K562 (cell line): Measurements from ENCODE around the gene EVI5L. TPM values are rescaled to one million over a fixed set of nuclear protein-coding genes. Genes with fewer than 3 reads are reported as not detected.

Source experiments
- ATAC-seq: fragments of 200-7000 bp; cut with Tn5 transposase; 3 replicates; pipeline ENCODE4 v1.9.1; 2020; ENCODE audit warnings: moderate library complexity
- BruUV-seq: library from RNA; stranded (reverse); fragments of 400-500 nt; replicated peaks from 2 replicates; lab custom pipeline; 2021; lab: Mats Ljungman, UMichigan
- CTCF ChIA-PET: fragments of 300-600 bp; formaldehyde crosslinking; extraction: SDS; loops from one replicate; lab custom pipeline; 2021; ENCODE audit warnings: low intra/inter-chr PET ratio; lab: Yijun Ruan, JAX
- POLR2A ChIA-PET: fragments of 300-600, 350-650 bp; sonication (Branson Sonifier 250); formaldehyde crosslinking; extraction: SDS; loops from one replicate; lab custom pipeline; 2021; ENCODE audit warnings: antibody characterized with exemption, inconsistent platforms; lab: Yijun Ruan, JAX
- DNase-seq, 4 experiments: peaks; one replicate each; pipeline versions ENCODE4 v3.0.0 to v3.0.0-alpha.2; 2011 to 2018; ENCODE audit warnings: low spot score in 3 of 4, mixed read lengths in 3 of 4; ENCODE audit errors: extremely low read depth in 1 of 4
- FAIRE-seq: peaks from 2 replicates; lab custom pipeline; 2011; peaks lifted over from hg19 to GRCh38; lab: Jason Lieb, UNC
- H2AFZ ChIP-seq: 2 replicates; pipeline ENCODE4 v1.6.0; 2011; ENCODE audit warnings: low read depth, low read length, control low read depth, inconsistent platforms
- H3K27ac ChIP-seq: fragments of 200-600 bp; 3 replicates; pipeline ENCODE4 v1.8.0; 2011; ENCODE audit warnings: low read depth, mild to moderate bottlenecking, control low read depth, inconsistent platforms, low read length, moderate library complexity, mixed read lengths; ENCODE audit errors: extremely low read depth
- H3K27me3 ChIP-seq, 2 experiments: fragments of 300-600 bp in 1 of 2; 2 replicates in 1 of 2; 3 replicates in 1 of 2; pipeline versions ENCODE4 v1.6.0 to v1.8.0; 2011; ENCODE audit warnings: inconsistent platforms in 2 of 2, low read length in 2 of 2, mild to moderate bottlenecking in 1 of 2, mixed read lengths in 1 of 2, moderate library complexity in 1 of 2; ENCODE audit not compliant: control insufficient read depth in 2 of 2, insufficient read depth in 2 of 2
- H3K36me3 ChIP-seq: fragments of 300-600 bp; 3 replicates; pipeline ENCODE4 v1.8.0; 2011; ENCODE audit warnings: mild to moderate bottlenecking, low read length, inconsistent platforms; ENCODE audit not compliant: control insufficient read depth, insufficient read depth
- H3K4me1 ChIP-seq, 2 experiments: fragments of 200-600 bp in 1 of 2; replicated peaks in 1 of 2; 2 replicates in 1 of 2; 3 replicates in 1 of 2; pipeline versions ENCODE4 v1.5.1 to v1.8.0; 2011; ENCODE audit warnings: inconsistent platforms in 2 of 2, low read length in 2 of 2, mild to moderate bottlenecking in 1 of 2, mixed read lengths in 1 of 2, moderate library complexity in 1 of 2; ENCODE audit not compliant: control insufficient read depth in 2 of 2, insufficient read depth in 2 of 2
- H3K4me2 ChIP-seq: 2 replicates; pipeline ENCODE4 v1.6.1; 2011; ENCODE audit warnings: low read length, control low read depth, inconsistent platforms, mixed read lengths; ENCODE audit not compliant: insufficient read depth
- H3K4me3 ChIP-seq: fragments of 200-600 bp; sonication (generic), shearing (Covaris generic); 2 replicates; pipeline ENCODE4 v1.5.1; 2016; ENCODE audit warnings: control low read depth, inconsistent platforms
- H3K79me2 ChIP-seq: fragments of 200-600 bp; 3 replicates; pipeline ENCODE4 v1.8.0; 2011; ENCODE audit warnings: low read length, inconsistent platforms; ENCODE audit not compliant: control insufficient read depth, insufficient read depth
- H3K9ac ChIP-seq, 2 experiments: 2 replicates each; pipeline versions ENCODE4 v1.6.0 to v1.6.1; 2011; ENCODE audit warnings: low read depth in 2 of 2, low read length in 2 of 2, control low read depth in 1 of 2, inconsistent platforms in 1 of 2, mild to moderate bottlenecking in 1 of 2, mixed read lengths in 1 of 2; ENCODE audit not compliant: insufficient read depth in 1 of 2
- H3K9me1 ChIP-seq: one replicate; pipeline ENCODE4 v1.6.0; 2011; ENCODE audit warnings: inconsistent platforms, mild to moderate bottlenecking, low read length, moderate library complexity; ENCODE audit not compliant: control insufficient read depth, insufficient read depth
- H3K9me3 ChIP-seq: replicated peaks from 2 replicates; pipeline ENCODE4 v1.5.1; 2011; ENCODE audit warnings: low read depth, low read length, inconsistent platforms; ENCODE audit not compliant: control insufficient read depth, insufficient read depth
- H4K20me1 ChIP-seq: replicated peaks from 2 replicates; pipeline ENCODE4 v1.6.1; 2011; ENCODE audit warnings: low read length, inconsistent platforms, mixed read lengths; ENCODE audit not compliant: control insufficient read depth, insufficient read depth
- BCOR ChIP-seq: fragments of 450-650 bp; IDR thresholded peaks from 2 replicates; pipeline ENCODE4 v1.6.1; 2016
- CREM ChIP-seq: IDR thresholded peaks from 2 replicates; pipeline ENCODE4 v1.6.1; 2014; ENCODE audit warnings: antibody characterized with exemption, low read depth
- KDM1A ChIP-seq, 2 experiments: fragments of 450-650 bp; IDR thresholded peaks; 2 replicates each; pipeline ENCODE4 v1.6.1; 2016; ENCODE audit warnings: mild to moderate bottlenecking in 2 of 2
- MCM5 ChIP-seq: fragments of 450-650 bp; IDR thresholded peaks from 2 replicates; pipeline ENCODE4 v1.6.1; 2016; ENCODE audit warnings: low read depth
- RBM25 ChIP-seq: fragments of 200-400 bp; formaldehyde crosslinking; IDR thresholded peaks from 2 replicates; pipeline ENCODE4 v1.6.1; 2018; ENCODE audit warnings: low read length, low read depth, moderate library complexity; ENCODE audit not compliant: severe bottlenecking
- TAF7 ChIP-seq: fragments of 450-650 bp; IDR thresholded peaks from 2 replicates; pipeline ENCODE4 v1.6.1; 2016; ENCODE audit warnings: missing genetic modification characterization, missing compliant biosample characterization
- ZNF121 ChIP-seq: sonication (generic); formaldehyde crosslinking; conservative IDR thresholded peaks from 2 replicates; pipeline ENCODE4 v1.8.0; 2022; ENCODE audit warnings: missing genetic modification reagents
- ZNF146 ChIP-seq: IDR thresholded peaks from one replicate; pipeline ENCODE4 v1.6.1; 2018; ENCODE audit warnings: missing compliant biosample characterization; ENCODE audit not compliant: unreplicated experiment
- WGBS: fragments of 100-300 bp; shearing (Covaris generic); methylation state at CpG from one replicate; pipeline ENCODE4 v1.1.6; 2016; ENCODE audit warnings: low coverage, mixed read lengths; ENCODE audit not compliant: insufficient coverage; ENCODE audit errors: missing lambda C conversion rate; 5-methylcytosine and 5-hydroxymethylcytosine counted together
- in situ Hi-C: fragments of 300-500 bp; cut with MboI; formaldehyde crosslinking; loops from 4 replicates; pipeline ENCODE4 v1.15.0; 2018; ENCODE audit warnings: inconsistent platforms, mixed read lengths
- intact Hi-C: fragments of 100-400 bp; cut with micrococcal nuclease; formaldehyde crosslinking; loops from 2 replicates; pipeline ENCODE4 v1.14.2; 2022
- polyA plus RNA-seq, 8 experiments: library from polyadenylated mRNA; depleted of rRNA in 4 of 8; stranded (reverse) in 5 of 8; unstranded in 3 of 8; fragments of >200 nt; fragmentation: Nextera tagmentation in 2 of 8; fragmentation: Illumina TruSeq in 1 of 8; extraction: Ambion mirVana in 2 of 8; extraction: Trizol in 1 of 8; gene quantifications; 2 replicates each; pipeline versions ENCODE4 v1.2.1 to v1.2.3, GENCODE V29; 2011 to 2014; ENCODE audit warnings: inconsistent platforms in 1 of 8, missing spikeins in 1 of 8
- total RNA-seq, 7 experiments: library from RNA; depleted of rRNA in 6 of 7; stranded (reverse); fragments of >200 nt in 6 of 7; fragmentation: Illumina TruSeq in 2 of 7; extraction: Trizol in 2 of 7; gene quantifications; 2 replicates each; pipeline versions ENCODE4 v1.2.1 to v1.2.3, GENCODE V29; 2011 to 2021; ENCODE audit warnings: low replicate concordance in 1 of 7

The EVI5L gene
- total and polyA plus RNA-seq, 9 of the 15 experiments (the other 6 are each of a cell fraction or from before 2014, with no cell fraction given), result 0.69 to 1.8 (median 1.2) TPM; not detected in 2

DNA sequence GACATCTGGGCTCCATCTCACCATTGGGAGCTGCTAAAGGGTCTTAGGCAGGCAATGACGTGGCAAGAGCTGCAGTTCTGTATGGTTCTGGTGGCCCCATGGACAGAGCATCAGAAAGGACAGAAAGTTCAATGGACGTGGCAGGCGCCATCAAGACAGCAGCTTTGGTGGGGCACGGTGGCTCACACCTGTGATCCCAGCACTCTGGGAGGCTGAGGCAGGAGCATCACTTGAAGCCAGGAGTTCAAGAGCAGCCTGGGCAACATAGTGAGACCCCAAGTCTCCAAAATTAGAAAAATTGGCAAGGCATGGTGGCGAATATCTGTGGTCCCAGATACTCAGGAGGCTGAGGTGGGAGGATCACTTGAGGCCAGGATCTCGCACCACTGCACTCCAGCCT lies 9.5 kb downstream of the EVI5L start:
- ChIA-PET POLR2A (no interaction called here), CTCF (no interaction called here)
- peaks cover 12% of the 10 kb centered on the region for H3K9me3 ChIP-seq
- H3K36me3 ChIP-seq, result no peaks in the 10 kb centered on the region
- ATAC-seq (no peak), DNase-seq (no peak), FAIRE-seq (no peak)
- H3K79me2 ChIP-seq, result no peaks in the 10 kb centered on the region
- no peak overlapping the region for H2AFZ ChIP-seq
- no peak overlapping the region for H3K27ac ChIP-seq
- H3K4me3 ChIP-seq, result no peak overlapping the region
- 12% methylated on average over 6 of the region's 6 CpGs for WGBS
- intact Hi-C loops (no loop called here), in situ Hi-C loops (no loop called here)
- no peaks in the 10 kb centered on the region for H4K20me1 ChIP-seq
- peaks cover 10 to 21% of the 10 kb centered on the region in 2 experiments for H3K27me3 ChIP-seq
- peak; percentile 65 for TF ChIP-seq ZNF121 (CRISPR knock-in tag)
- no peak for TF ChIP-seq MCM5
- no TSS peak for BruUV-seq
- no peaks in the 10 kb centered on the region; a peak in 1 of 5 replicates for H3K4me1 ChIP-seq
- peaks cover 3% of the 10 kb centered on the region for H3K9me1 ChIP-seq
- H3K9ac ChIP-seq, result no peak overlapping the region
- H3K4me2 ChIP-seq, result no peak overlapping the region

DNA sequence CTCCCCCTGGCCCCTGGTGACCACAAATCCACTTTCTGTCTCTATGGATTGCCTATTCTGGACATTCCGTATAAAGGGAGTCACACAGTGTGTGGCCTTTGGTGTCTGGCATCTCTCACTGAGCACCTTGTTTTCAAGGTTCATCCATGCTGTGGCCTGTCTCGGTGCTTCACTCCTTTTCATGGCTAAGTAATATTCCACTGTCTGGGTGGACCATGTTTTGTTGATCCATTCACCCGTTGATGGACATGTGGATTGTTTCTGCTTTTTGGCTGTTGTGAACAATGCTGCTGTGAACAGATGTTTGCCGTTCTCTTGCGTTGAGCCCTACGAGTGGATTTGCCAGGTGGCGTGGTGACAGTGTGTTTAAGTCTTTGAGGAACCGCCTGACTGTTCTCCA lies 10.6 kb downstream of the EVI5L start:
- Histone ChIP-seq H3K9me3 (peaks cover 12% of the 10 kb centered on the region), H3K79me2 (no peaks in the 10 kb centered on the region), H3K4me1 (no peaks in the 10 kb centered on the region; a peak in 1 of 5 replicates), H3K36me3 (no peaks in the 10 kb centered on the region), H3K4me2 (no peak overlapping the region), H3K9me1 (peaks cover 3% of the 10 kb centered on the region), H3K9ac (no peak overlapping the region), H3K27me3 (peaks cover 6 to 24% of the 10 kb centered on the region in 2 experiments), H4K20me1 (peaks cover 8% of the 10 kb centered on the region; the same call in 1 of the 2 replicates), H3K4me3 (no peak overlapping the region), H3K27ac (no peak overlapping the region), H2AFZ (no peak overlapping the region)
- in situ Hi-C loops, result no loop called here
- intact Hi-C loops, result no loop called here
- no peak for FAIRE-seq
- BruUV-seq, result no TSS peak
- no peak for TF ChIP-seq TAF7 (tag)
- peak; percentile 59 for TF ChIP-seq RBM25
- no peak for TF ChIP-seq CREM
- TF ChIP-seq ZNF146 (CRISPR knock-in tag), result peak; percentile 98
- peak; percentile 61; the same call in 1 of the 2 replicates for TF ChIP-seq BCOR
- peak in 1 of 2 experiments; percentile 46; a peak in 2 of 4 replicates for TF ChIP-seq KDM1A (IDR thresholded peaks at IDR 0.05)
- POLR2A ChIA-PET, result no interaction called here
- CTCF ChIA-PET, result no interaction called here
- ATAC-seq, result no peak
- DNase-seq, result no peak
- 19% methylated on average over 8 of the region's 8 CpGs for WGBS
